GM04503 (cell line): ENCODE measurements around the gene PRSS27.

Experiments used
- DNase-seq: peaks from one replicate; pipeline ENCODE4 v3.0.0-alpha.2; 2012; ENCODE audit warnings: low read depth

PRSS27 gene

DNA sequence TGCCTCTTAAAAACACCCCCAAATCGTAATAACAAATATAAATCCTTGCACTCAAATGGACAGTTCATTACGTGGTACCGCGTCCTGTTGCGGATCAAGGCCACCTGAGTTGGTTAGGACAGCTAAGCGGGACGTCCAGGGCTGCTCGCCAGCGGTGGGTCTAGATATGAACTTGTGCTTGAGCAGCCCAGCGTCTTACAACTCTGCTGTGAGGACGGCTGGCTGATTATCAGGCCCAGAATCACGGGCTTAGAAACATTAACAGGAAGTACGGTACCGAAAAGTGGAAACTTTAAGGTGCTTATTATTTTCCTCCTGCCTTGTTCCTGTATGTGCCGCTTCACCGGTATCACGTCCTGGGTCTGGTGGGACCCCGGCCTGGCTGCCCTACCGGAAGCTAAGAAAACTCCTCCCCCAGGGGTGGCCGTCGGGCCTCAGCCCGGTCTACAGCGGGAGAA lies 31.6 kb upstream of the PRSS27 start:
- DNase-seq: no peak

DNA sequence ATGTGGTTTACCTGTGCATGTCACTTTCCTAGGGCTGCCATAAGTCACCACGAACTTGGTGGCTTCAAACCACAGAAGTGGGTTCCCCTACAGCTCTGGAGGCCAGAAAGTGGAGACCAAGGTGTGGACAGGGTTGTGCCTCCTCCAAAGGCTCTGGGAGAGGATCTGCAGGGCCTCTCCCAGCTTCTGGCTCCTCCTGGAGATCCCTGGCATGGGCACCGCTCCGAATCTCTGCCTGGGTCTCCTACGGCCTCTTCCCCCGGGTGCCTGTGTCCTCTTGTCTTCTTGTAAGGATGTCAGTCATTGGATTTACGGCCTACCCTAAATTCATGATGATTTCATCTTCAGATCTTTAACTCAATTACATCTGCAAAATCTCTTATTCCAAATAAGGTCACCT lies 29.9 kb upstream of the PRSS27 start:
- DNase-seq: no peak

DNA sequence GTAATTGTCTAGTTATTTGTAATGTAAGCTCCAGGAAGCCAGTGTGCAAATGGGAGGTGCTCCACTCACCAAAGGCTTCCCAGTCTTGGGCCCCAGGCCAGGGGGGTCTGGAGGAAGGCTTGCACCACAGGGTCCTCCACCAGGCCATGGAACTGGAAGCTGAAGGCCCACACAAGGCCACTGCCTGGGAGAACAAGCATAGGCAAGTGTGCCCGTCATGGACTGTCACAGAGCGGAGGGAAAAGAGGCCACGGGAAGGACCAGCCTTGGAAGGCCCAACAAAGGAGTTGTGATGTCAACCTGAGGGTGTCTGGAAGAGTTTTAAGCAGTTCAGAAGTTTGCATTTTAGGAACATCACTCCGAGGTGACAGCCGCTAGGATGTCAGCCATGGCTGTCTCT lies 29.5 kb upstream of the PRSS27 start:
- DNase-seq: no peak

DNA sequence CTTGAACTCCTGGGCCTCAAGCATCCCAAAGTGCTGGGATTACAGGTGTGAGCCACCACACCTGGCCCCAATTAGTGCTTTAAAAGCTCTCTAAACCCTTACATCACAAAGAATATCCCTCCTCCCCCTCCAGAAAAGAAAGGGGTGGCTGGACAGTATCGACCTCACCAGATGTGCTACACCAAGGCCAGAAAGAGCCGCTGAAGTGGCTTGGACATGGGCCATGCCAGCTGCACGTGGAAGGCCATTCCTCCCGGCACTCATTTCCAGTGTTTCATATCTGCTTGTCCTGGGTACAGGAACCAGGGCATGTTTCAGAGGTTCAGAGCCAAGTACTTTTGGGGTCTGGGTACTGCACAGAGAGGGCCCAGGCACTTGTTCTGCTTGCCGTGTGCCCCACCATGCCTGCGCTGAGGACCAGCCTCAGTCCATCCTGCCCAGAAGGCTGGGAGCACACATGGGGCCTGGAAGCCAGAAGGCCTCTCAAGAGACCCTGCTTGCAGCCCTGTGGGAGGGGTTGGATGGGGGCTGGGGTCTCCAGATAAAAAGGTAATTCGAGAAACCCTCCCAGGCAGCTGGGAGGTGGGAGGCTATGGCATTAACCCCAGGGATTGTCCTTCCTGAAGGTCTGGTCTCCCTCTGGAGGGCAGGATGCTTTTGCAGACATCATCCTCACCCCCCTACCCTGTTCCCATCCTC lies 28.9 kb upstream of the PRSS27 start:
- DNase-seq: no peak

DNA sequence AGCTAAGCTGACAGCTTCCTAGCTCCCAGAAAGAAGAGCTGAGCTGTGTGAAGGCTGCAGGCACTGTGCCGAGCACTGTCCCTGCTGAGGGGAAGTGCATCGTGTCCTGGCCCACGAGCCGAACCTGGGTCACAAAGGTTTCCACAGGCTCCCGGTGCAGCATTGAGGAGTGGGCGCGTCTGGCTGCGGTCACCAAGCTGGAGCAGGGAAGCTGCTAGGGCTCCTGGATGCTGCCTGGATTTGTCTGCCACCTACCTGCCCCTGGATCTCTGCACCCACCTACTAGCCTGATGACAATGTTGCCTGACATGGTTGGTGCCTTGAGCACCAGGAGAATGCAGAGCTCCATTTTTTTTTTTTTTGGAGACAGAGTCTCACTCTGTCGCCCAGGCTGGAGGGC lies 25.9 kb upstream of the PRSS27 start:
- DNase-seq: no peak

DNA sequence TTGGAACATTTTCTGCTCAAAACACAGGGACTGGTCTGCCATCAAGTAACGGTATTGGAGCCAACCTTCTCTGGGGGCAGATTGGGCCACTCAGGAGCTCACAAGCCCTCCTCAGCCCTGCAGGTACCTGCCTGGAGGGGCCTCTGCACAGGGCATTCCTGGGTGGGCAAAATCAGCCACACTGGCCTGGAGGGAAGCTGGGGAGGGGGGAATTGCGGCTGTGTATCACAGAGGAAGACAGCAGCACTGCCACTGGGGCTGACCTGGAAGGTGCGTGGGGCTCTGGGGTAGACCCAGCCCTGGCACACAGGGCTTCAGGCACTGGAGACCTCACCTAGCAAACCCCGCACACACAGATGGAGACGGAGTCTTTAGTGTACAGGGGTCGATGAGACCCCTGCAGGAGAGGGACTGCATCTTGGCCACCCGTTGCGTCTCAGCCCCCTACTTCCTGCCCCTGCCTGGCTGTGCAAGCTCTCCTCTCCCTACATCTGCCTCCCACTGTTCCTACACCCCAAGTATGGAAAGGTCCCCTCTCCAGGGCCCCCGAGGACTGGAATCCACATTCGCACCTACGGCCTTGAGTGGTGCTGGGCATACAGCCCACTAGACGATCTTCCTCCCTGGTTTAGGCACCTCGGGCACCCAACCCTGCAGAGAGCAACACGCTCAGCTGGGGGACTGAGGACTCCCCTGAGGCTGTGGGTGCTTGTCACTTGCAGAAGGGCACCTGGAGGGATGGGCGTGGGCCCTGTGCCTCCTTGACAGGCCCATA lies 25.3 kb upstream of the PRSS27 start:
- no peak for DNase-seq

DNA sequence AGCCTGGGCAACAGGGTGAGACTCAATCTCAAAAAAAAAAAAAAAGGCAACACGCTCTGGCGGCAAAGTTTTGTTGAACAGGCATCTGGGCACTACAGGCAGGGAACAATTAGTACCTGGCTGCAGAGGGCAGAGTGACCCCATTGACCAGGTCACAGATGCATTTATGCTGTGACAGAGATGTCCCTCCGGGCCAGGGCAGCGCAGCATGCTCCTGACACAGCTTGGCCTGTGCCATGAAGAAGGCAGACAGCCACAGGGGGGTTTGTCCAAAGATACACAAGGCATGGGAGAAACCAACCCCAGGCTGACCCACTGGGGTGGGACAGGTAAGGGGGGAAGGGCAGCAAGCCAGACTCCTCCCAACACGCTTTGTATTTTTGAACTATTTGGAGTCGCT lies 24.7 kb upstream of the PRSS27 start:
- no peak for DNase-seq

DNA sequence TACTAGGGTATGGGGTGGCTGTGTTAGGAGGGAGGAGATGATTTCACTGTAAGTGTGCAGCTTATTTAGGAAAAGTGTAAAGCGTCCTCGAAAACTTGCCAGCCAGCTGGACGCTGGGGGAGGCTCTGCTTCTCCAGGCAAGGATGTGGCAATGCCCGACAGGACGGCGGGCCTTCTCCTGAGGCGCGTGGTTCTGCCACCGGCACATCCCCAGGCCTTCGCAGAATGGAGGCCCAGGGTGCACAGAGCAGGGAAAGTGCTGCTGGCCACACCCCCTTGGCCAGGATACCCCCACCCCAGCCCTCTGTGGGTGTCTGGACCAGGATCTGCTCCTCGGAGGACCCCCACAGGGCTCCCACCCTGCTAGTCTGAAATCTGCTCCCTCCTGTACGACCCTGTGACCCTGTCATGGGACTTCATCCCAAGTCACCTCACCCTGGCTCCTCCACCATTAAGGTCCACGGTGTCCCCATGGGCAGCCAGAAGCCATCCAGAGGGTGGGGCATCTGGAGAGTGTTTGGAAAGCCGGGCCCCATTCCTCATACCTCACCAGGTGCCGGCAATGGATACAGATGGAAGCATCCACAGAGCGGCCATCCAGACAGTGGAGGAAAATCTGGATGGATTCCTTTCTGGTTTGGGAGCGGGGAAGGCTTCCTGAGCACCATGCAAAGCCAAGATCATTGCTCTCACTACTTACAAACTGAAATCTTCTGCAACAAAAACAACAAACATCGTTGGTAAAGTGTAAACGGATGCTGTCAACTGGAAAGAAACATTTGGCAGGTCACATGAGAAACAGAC lies 23.2 kb upstream of the PRSS27 start:
- no peak for DNase-seq

DNA sequence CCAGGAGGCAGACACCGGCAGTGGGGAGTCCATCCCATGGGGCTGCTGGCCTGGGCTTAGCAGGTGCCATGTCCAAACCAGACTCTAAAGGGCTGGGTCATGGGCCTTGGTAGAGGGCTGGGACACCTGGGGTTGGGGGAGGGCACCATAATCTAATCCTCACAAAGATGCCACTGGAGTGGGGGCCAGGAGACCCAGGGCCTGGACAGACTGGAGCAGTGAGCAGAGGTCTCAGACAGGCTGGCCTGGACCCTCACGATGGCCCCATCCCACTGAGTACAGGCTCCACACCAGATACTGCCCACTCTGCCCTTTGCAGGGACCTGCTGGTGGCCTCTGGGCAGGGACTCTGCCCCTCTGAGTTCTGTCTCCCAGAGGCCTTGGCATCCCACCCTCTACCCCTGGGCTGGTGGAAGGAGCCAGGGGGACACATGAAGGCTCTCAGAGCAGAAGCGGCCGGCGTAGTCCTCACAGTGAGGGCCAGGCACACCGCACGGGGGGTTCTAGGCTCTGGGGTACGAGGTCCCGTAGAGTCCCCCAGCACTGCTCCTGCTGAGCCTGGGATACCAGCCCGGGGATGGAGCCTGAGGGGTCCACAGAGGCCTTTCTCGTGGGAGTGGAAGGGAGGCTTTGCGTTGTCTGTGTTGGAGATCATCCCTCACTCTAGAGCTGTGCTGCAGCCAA lies 22.4 kb upstream of the PRSS27 start:
- DNase-seq: no peak

DNA sequence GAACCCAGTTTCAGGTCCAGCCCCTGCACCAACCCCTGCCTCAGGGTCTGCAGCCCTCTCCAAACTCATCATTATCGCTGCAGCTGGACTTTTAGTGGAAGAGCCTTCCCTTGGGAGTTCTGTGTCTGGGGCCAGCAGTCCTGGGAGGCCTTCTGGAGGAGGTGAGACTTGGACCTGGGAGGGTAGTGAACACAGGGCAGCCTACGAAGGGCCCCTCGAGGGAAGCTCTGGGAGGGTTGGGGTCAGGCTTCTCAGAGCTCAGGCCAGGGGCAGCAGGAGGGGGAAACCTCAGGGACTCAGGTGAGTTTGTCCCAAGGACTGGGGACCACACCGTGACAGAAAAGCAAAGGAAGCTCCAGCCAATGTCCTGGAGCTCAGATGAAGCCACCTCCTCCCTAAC lies 21.1 kb upstream of the PRSS27 start:
- no peak for DNase-seq

DNA sequence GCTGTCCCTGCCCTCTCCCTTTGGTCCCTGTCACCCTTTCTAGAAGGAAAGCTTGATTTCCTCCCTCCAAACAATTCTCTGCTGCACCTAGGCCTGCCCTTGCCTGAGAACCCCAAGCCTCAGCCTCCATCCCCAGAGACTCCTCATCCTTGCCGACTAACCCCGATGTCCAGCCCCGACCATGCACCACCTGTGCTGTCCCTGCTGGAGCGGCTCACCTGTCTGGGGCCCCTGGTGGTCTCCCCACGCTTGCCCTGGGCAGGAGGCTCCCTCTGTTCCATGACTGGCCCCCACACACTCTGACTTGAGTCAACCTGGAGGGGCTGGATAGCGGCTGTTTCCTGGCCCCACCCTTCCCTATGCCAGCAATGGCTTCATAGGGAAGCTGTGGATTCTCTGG lies 20.5 kb upstream of the PRSS27 start:
- DNase-seq: no peak

DNA sequence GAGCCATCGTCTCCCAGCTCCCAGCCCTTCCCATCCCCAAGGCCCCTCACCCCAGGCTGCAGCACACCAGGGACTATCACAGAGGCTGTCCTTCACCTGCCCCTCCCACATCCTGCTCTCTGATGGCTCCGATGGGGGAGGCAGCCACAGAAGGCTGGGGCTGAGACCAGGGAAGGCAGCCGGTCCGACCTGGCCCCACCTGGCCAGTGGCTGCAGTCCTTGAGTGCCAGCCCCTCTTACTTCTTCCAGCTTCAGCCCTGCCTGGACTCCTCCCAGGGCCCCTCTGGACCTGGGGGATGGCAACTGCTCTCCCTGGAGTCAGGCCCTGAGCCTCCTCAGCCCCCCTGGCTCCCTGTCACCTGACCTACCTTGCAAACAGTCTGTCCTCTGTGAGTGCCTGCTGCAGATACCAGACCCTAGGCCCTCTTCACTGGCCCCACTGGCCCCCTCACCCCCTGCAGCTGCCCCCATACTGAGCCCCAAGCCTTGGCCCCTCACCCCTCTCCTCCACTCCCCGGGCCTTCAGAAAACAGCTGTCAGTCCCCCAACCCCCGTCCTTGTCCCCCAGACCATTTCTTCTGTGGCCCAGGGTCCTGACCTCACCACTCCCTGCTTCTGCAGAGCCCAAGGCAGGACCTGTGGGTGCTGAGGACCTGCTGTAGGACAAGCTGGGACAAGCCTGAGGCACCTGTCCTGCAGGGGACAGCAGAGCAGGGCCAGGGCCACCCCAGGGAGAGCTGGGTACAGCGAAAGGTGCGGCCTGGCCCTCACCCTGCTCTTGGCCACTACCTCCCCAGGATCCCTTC lies 19.8 kb upstream of the PRSS27 start:
- no peak for DNase-seq

DNA sequence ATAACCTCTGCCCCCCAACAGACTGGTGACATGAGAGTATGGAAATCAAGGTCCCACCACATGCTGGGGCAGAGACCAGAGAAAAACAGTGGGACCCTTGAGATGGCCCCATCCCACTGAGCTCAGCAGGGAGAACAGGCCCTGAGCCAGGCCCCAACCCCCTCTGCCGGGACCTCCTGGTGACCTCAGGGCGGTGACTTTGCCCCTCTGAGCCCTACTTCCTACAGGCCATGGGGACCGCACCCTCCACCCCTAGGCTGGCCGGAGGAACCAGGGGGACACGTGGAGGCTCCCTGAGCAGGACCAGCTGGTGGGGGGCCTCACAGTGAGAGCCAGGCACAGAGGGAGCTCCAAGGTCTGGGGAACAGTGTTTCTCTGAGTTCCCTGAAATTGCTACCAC lies 18.6 kb upstream of the PRSS27 start:
- DNase-seq: no peak

DNA sequence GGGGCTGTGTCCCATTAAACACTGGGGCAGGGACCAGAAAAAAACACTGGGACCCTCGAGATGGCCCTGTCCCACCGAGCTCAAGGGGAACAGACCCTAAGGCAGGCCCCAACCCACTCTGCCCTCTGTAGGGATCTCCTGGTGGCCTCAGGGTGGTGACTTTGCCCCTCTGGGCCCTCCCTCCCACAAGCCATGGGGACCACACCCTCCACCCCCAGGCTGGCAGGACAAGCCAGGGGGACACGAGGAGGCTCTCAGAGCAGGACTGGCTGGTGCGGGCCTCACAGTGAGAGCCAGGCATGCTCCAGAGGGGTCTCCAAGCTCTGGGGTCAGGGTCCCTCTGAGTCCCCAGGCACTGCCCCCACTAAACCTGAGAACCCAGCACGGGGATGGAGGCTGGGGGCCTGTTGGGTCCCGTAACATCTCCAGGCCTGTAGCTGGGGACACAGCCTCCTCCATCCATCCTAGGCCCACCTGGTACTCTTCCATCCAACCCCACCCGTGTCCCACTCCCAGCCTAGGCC lies 17.9 kb upstream of the PRSS27 start:
- no peak for DNase-seq

DNA sequence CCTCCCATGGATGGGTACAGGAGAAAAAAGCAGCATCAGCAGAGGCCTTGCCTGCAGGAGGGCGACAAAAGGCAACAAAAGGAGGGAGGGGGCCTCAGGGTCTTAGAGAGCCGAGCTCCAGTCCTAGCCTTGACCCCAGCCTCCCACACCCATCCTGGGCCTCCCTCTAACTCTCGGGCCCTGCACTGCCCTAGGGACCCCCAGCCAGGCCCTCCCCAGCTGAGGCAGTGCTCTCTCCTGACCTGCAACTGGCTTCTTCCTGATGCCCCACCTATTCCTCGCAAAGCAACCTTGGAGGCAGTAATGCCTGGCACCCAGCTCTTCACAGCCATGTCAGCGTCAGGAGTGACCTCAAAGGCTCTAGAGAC lies 17.2 kb upstream of the PRSS27 start:
- DNase-seq: no peak

DNA sequence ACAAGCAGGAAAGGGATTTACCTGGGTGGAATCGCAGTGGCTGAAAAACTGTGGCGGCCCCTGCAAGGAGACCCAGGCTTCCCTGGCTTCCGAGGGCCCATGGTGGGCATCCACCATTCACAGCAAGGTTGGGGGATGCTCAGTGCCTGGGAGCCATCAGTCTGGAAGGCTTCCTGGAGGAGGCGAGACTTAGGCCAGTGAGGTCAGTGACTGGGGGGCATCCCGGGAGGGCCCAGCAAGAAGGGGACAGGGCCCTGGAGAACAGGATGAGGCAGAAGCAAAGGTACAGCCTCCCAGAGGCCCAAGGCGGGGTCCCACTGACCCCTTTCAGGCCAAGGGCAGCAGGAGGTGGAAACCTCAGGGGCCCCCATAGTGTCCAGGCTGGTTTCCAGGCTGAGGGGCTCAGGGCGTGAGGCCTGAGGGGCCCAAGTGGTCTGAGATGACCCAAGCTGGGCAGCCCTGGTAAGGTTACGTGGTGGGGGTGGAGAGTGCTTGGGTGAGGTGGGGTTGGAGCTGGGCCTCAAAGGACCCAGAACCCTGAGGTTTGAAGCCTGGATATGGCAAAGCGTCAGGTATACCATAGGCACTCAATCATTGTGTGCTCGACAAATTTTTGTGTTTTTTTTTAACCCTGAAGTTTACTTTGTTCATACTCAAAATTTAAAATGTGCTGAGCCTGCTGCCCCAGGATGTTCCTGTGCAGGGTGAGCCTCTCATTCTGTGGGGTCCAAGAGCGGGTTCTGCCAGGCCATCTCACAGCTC lies 16.6 kb upstream of the PRSS27 start:
- DNase-seq: no peak

DNA sequence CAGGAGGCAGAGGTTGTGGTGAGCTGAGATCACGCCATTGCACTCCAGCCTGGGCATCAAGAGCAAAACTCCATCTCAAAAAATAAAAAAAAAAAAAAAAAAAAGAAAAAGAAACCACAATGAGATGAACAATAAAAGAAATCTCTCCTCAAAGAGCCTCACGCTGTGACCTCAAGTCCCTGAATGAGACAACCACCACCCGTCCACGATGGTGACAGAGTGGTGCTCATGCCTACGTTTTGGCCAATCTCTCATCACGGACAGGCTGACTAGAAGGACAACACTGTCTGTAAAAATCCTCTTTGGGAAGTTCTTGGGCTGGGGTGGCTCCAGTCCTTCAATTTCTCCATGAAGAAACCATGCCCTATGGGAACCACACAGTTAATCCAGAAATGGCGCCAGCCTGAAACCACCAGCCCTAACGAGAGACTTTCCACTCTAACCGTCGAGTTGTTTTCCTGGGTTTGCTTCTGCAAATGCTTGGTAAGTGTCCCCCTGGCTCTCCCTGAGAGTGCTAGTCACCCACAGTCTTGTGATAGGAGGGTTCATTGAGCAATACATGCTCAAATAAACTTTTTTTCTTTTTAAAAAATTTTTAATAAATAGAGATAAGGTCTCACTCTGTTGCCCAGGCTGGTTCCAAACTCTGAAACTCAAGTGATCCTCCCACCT lies 15.0 kb upstream of the PRSS27 start:
- DNase-seq: no peak

DNA sequence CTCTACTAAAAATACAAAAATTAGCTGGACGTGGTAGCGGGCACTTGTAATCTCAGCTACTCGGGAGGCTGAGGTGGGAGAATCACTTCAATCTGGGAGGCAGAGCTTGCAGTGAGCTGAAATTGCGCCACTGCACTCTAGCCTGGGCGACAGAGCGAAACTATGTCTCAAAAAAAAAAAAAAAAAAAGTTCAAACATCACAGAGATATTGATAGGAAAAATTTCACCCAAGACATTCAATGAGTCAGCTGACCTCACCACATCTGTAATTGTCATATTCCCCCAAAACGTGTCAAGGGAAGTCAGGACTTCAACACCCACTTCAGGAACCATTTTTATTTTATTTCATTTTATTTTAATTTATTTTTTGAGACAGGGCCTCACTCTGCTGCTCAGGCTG lies 8.0 kb upstream of the PRSS27 start:
- DNase-seq: no peak

DNA sequence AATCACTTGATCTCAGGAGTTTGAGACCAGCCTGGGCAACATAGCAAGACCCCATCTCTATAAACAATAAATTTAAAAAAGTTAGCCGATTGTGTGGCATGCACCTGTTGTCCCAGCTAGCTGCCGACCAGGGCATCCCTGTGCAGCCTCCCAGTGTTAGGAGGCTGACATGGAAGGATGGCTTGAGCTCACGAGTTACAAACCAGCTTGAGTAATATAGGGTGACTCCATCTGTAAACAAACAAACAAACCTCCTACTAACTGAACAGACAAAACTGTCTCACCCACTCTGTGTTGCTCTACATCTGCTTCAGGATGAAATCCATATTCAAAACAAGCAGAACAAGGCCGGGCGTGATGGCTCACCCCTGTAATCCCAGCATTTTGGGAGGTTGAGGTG lies 6.9 kb upstream of the PRSS27 start:
- DNase-seq: no peak

DNA sequence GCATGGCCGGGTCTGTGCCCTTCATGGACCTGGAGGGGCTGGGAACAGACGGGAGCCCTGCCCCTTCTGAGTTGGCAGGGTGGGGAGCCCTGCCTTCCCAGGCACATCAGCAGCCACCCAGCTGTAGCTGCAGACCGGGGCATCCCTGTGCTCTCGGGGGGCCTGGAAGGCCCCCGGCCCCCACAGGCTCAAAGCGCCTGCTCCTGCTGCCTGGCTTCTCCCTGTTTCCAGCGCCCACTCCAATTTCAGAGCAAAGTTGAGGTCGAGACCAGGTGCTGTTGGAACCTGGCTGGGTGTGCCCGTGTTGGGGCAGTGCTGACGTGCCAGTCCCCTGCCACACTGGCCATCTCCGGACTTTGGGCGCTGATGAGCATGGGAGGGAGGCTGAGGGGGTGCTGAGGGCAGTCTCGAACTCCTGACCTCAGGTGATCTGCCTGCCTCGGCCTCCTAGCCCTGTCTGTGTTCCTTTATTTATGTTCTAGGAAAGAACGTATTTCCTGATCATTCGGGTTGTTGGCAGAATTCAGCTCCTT lies 4.9 kb upstream of the PRSS27 start:
- DNase-seq: no peak
